GM23338 (cell line): ENCODE measurements around the gene KIF19. TPM values are rescaled to one million over a fixed set of nuclear protein-coding genes. Genes with fewer than 3 reads are reported as not detected.

Experiments used
- ATAC-seq: fragments of 200-7000 bp; cut with Tn5 transposase; 3 replicates; pipeline ENCODE4 v1.9.1; 2020
- DNase-seq: peaks from one replicate; pipeline ENCODE4 v3.0.0-alpha.2; 2015; ENCODE audit warnings: low spot score
- H2AFZ ChIP-seq: fragments of 200-600 bp; sonication (generic); 2 replicates; pipeline ENCODE4 v1.8.0; 2016; ENCODE audit warnings: antibody characterized with exemption, mild to moderate bottlenecking, moderate library complexity
- H3F3A ChIP-seq: fragments of 200-600 bp; sonication (generic); replicated peaks from 2 replicates; pipeline ENCODE4 v1.8.0; 2017; ENCODE audit warnings: antibody characterized with exemption, mixed run types, low read depth
- H3K27ac ChIP-seq: fragments of 200-600 bp; sonication (generic); 2 replicates; pipeline ENCODE4 v1.6.1; 2016; ENCODE audit warnings: low read depth
- H3K27me3 ChIP-seq: fragments of 200-600 bp; sonication (generic); 2 replicates; pipeline ENCODE4 v1.8.0; 2016; ENCODE audit warnings: mild to moderate bottlenecking, mixed run types, moderate library complexity; ENCODE audit not compliant: insufficient read depth
- H3K36me3 ChIP-seq: fragments of 200-600 bp; sonication (generic); 2 replicates; pipeline ENCODE4 v1.8.0; 2016; ENCODE audit warnings: mild to moderate bottlenecking; ENCODE audit not compliant: insufficient read depth
- H3K4me1 ChIP-seq: fragments of 200-600 bp; sonication (generic); 2 replicates; pipeline ENCODE4 v1.8.0; 2016; ENCODE audit warnings: mild to moderate bottlenecking, moderate library complexity; ENCODE audit not compliant: insufficient read depth
- H3K4me2 ChIP-seq: fragments of 200-600 bp; sonication (generic); 2 replicates; pipeline ENCODE4 v1.7.1; 2017; ENCODE audit warnings: mixed run types
- H3K4me3 ChIP-seq: fragments of 200-600 bp; sonication (generic); 2 replicates; pipeline ENCODE4 v1.6.1; 2016; ENCODE audit warnings: mixed run types
- H3K79me2 ChIP-seq: fragments of 200-600 bp; sonication (generic); replicated peaks from 2 replicates; pipeline ENCODE4 v1.8.0; 2017; ENCODE audit warnings: mild to moderate bottlenecking; ENCODE audit not compliant: insufficient read depth
- H3K9me2 ChIP-seq: fragments of 200-600 bp; sonication (generic); 2 replicates; pipeline ENCODE4 v1.8.0; 2017; ENCODE audit not compliant: insufficient read depth
- H4K20me1 ChIP-seq: fragments of 200-600 bp; sonication (generic); replicated peaks from 2 replicates; pipeline ENCODE4 v1.8.0; 2017; ENCODE audit warnings: mild to moderate bottlenecking; ENCODE audit not compliant: insufficient read depth
- H3K27ac Mint-ChIP-seq: 2 replicates; pipeline ENCODE4 v1.8.0; 2020; ENCODE audit warnings: inconsistent platforms, mild to moderate bottlenecking, moderate library complexity, mixed read lengths
- H3K27me3 Mint-ChIP-seq: 3 replicates; pipeline ENCODE4 v1.8.0; 2022; ENCODE audit warnings: low read depth, mild to moderate bottlenecking, moderate library complexity, mixed read lengths, inconsistent platforms; ENCODE audit not compliant: insufficient read depth, poor library complexity
- H3K36me3 Mint-ChIP-seq: 3 replicates; pipeline ENCODE4 v1.8.0; 2021; ENCODE audit warnings: low read depth, mild to moderate bottlenecking, inconsistent platforms, moderate library complexity, mixed read lengths
- H3K4me1 Mint-ChIP-seq: 3 replicates; pipeline ENCODE4 v1.8.0; 2020; ENCODE audit warnings: mild to moderate bottlenecking, inconsistent platforms, mixed read lengths
- H3K4me3 Mint-ChIP-seq: 3 replicates; pipeline ENCODE4 v1.8.0; 2021; ENCODE audit warnings: moderate library complexity, mild to moderate bottlenecking, inconsistent platforms, mixed read lengths
- H3K9me3 Mint-ChIP-seq: 3 replicates; pipeline ENCODE4 v1.8.0; 2020; ENCODE audit warnings: moderate library complexity, mild to moderate bottlenecking, inconsistent platforms, mixed read lengths
- CREB1 ChIP-seq: fragments of 250-450 bp; sonication (Bioruptor Pico); IDR thresholded peaks from 2 replicates; pipeline ENCODE4 v1.5.0; 2020; ENCODE audit warnings: low read depth, mild to moderate bottlenecking, moderate library complexity
- EZH2 ChIP-seq: fragments of 200-600 bp; sonication (generic); IDR thresholded peaks from one replicate; pipeline ENCODE4 v1.8.0; 2017; ENCODE audit warnings: antibody characterized with exemption, mild to moderate bottlenecking, low read depth; ENCODE audit not compliant: unreplicated experiment
- EZH2phosphoT487 ChIP-seq: fragments of 200-600 bp; sonication (generic); IDR thresholded peaks from one replicate; pipeline ENCODE4 v1.8.1; 2018; ENCODE audit warnings: antibody characterized with exemption; ENCODE audit not compliant: unreplicated experiment
- JUNB ChIP-seq: IDR thresholded peaks from one replicate; pipeline ENCODE4 v1.6.1; 2016; ENCODE audit warnings: antibody characterized with exemption; ENCODE audit not compliant: unreplicated experiment
- NANOG ChIP-seq: IDR thresholded peaks from 2 replicates; pipeline ENCODE4 v1.6.1; 2016; ENCODE audit warnings: antibody characterized with exemption, borderline replicate concordance
- POLR2AphosphoS5 ChIP-seq: IDR thresholded peaks from 2 replicates; pipeline ENCODE4 v1.6.1; 2016; ENCODE audit warnings: antibody characterized with exemption, low read depth
- STAT1 ChIP-seq: IDR thresholded peaks from one replicate; pipeline ENCODE4 v1.6.1; 2016; ENCODE audit warnings: antibody characterized with exemption; ENCODE audit not compliant: unreplicated experiment
- ZNF114 ChIP-seq: fragments of 250-450 bp; sonication (Bioruptor Pico); IDR thresholded peaks from 2 replicates; pipeline ENCODE4 v1.5.0; 2020; ENCODE audit warnings: mild to moderate bottlenecking, moderate library complexity
- ZNF331 ChIP-seq: fragments of 250-450 bp; sonication (Bioruptor Pico); IDR thresholded peaks from 2 replicates; pipeline ENCODE4 v1.5.0; 2020; ENCODE audit warnings: low read depth, mild to moderate bottlenecking, moderate library complexity
- polyA plus RNA-seq: library from polyadenylated mRNA; unstranded; fragments of >200 nt; fragmentation: Nextera tagmentation; extraction: Ambion mirVana; gene quantifications from 2 replicates; pipeline ENCODE4 v1.2.1, GENCODE V29; 2016
- total RNA-seq: library from RNA; depleted of rRNA; stranded (reverse); fragments of >200 nt; shearing (Covaris generic); gene quantifications from 2 replicates; pipeline ENCODE4 v1.2.3, GENCODE V29; 2014
- TF ChIP-seq, protein P1 (sequence below), 2 experiments: fragments of 200-600 bp in 1 of 2; sonication (generic) in 1 of 2; conservative IDR thresholded peaks; 2 replicates each; pipeline versions ENCODE4 v1.5.1 to v1.6.1; 2016 to 2017; ENCODE audit warnings: antibody characterized with exemption in 2 of 2, low read depth in 2 of 2, mild to moderate bottlenecking in 2 of 2, moderate library complexity in 1 of 2
- TF ChIP-seq, protein P2 (sequence below): fragments of 250-450 bp; sonication (Bioruptor Pico); IDR thresholded peaks from 2 replicates; pipeline ENCODE4 v1.5.0; 2020; ENCODE audit warnings: mild to moderate bottlenecking, moderate library complexity
- TF ChIP-seq, protein P3 (sequence below): IDR thresholded peaks from one replicate; pipeline ENCODE4 v1.6.1; 2018; ENCODE audit warnings: antibody characterized with exemption; ENCODE audit not compliant: unreplicated experiment
- TF ChIP-seq, protein P4 (sequence below): IDR thresholded peaks from 2 replicates; pipeline ENCODE4 v1.6.1; 2016; ENCODE audit warnings: antibody characterized with exemption

Gene KIF19
- total and polyA plus RNA-seq, 2 experiments from 2014 or later: 0.35 to 0.36 TPM

DNA sequence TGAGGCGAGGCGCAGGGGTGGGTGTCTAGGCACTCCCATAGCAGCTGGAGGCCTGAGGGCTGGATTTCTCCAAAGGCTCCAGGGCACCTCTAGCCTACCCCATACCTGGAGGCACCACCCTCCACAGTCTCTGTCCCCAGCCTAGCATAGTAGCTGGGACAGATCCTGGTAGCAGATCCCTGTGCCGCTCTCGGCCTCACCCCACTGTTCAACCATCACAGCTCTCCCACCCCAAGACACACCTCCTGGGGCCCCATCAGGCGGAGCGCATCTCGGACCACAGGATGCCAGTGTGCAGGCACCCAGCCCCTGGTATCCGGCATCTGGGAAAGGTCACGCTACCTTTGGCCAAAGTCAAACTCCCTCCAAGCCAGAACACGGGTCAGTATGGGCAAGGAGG, 28.5 kb downstream of the KIF19 start:
- no peaks in the 10 kb centered on the region for H3K9me3 Mint-ChIP-seq
- H3K4me1 Mint-ChIP-seq: peaks cover 17% of the 10 kb centered on the region
- H3K4me1 ChIP-seq: peaks cover 4% of the 10 kb centered on the region; the same call in 1 of the 2 replicates
- ATAC-seq (no peak), DNase-seq (no peak)
- H3K9me2 ChIP-seq: no peaks in the 10 kb centered on the region
- no peaks in the 10 kb centered on the region; the same call in 1 of the 2 replicates for H4K20me1 ChIP-seq
- no peaks in the 10 kb centered on the region for H3K36me3 ChIP-seq
- H3K36me3 Mint-ChIP-seq: peaks cover 6% of the 10 kb centered on the region; the same call in 2 of the 3 replicates
- H2AFZ ChIP-seq: no peak overlapping the region
- H3K4me3 Mint-ChIP-seq: no peak overlapping the region
- no peak for TF ChIP-seq STAT1
- TF ChIP-seq, protein P1, sequence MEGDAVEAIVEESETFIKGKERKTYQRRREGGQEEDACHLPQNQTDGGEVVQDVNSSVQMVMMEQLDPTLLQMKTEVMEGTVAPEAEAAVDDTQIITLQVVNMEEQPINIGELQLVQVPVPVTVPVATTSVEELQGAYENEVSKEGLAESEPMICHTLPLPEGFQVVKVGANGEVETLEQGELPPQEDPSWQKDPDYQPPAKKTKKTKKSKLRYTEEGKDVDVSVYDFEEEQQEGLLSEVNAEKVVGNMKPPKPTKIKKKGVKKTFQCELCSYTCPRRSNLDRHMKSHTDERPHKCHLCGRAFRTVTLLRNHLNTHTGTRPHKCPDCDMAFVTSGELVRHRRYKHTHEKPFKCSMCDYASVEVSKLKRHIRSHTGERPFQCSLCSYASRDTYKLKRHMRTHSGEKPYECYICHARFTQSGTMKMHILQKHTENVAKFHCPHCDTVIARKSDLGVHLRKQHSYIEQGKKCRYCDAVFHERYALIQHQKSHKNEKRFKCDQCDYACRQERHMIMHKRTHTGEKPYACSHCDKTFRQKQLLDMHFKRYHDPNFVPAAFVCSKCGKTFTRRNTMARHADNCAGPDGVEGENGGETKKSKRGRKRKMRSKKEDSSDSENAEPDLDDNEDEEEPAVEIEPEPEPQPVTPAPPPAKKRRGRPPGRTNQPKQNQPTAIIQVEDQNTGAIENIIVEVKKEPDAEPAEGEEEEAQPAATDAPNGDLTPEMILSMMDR (conservative IDR thresholded peaks at IDR 0.05; ENCODE audit: low read depth in 2 of 2): no peak
- TF ChIP-seq CREB1 (CRISPR knock-in tag): no peak
- no peak for TF ChIP-seq EZH2
- TF ChIP-seq, protein P2, sequence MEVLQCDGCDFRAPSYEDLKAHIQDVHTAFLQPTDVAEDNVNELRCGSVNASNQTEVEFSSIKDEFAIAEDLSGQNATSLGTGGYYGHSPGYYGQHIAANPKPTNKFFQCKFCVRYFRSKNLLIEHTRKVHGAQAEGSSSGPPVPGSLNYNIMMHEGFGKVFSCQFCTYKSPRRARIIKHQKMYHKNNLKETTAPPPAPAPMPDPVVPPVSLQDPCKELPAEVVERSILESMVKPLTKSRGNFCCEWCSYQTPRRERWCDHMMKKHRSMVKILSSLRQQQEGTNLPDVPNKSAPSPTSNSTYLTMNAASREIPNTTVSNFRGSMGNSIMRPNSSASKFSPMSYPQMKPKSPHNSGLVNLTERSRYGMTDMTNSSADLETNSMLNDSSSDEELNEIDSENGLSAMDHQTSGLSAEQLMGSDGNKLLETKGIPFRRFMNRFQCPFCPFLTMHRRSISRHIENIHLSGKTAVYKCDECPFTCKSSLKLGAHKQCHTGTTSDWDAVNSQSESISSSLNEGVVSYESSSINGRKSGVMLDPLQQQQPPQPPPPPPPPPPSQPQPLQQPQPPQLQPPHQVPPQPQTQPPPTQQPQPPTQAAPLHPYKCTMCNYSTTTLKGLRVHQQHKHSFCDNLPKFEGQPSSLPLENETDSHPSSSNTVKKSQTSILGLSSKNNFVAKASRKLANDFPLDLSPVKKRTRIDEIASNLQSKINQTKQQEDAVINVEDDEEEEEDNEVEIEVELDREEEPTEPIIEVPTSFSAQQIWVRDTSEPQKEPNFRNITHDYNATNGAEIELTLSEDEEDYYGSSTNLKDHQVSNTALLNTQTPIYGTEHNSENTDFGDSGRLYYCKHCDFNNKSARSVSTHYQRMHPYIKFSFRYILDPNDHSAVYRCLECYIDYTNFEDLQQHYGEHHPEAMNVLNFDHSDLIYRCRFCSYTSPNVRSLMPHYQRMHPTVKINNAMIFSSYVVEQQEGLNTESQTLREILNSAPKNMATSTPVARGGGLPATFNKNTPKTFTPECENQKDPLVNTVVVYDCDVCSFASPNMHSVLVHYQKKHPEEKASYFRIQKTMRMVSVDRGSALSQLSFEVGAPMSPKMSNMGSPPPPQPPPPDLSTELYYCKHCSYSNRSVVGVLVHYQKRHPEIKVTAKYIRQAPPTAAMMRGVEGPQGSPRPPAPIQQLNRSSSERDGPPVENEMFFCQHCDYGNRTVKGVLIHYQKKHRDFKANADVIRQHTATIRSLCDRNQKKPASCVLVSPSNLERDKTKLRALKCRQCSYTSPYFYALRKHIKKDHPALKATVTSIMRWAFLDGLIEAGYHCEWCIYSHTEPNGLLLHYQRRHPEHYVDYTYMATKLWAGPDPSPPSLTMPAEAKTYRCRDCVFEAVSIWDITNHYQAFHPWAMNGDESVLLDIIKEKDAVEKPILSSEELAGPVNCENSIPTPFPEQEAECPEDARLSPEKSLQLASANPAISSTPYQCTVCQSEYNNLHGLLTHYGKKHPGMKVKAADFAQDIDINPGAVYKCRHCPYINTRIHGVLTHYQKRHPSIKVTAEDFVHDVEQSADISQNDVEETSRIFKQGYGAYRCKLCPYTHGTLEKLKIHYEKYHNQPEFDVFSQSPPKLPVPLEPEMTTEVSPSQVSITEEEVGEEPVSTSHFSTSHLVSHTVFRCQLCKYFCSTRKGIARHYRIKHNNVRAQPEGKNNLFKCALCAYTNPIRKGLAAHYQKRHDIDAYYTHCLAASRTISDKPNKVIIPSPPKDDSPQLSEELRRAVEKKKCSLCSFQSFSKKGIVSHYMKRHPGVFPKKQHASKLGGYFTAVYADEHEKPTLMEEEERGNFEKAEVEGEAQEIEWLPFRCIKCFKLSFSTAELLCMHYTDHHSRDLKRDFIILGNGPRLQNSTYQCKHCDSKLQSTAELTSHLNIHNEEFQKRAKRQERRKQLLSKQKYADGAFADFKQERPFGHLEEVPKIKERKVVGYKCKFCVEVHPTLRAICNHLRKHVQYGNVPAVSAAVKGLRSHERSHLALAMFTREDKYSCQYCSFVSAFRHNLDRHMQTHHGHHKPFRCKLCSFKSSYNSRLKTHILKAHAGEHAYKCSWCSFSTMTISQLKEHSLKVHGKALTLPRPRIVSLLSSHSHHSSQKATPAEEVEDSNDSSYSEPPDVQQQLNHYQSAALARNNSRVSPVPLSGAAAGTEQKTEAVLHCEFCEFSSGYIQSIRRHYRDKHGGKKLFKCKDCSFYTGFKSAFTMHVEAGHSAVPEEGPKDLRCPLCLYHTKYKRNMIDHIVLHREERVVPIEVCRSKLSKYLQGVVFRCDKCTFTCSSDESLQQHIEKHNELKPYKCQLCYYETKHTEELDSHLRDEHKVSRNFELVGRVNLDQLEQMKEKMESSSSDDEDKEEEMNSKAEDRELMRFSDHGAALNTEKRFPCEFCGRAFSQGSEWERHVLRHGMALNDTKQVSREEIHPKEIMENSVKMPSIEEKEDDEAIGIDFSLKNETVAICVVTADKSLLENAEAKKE (CRISPR knock-in tag): no peak
- TF ChIP-seq POLR2AphosphoS5: no peak
- no peak for TF ChIP-seq ZNF331 (CRISPR knock-in tag)
- TF ChIP-seq JUNB: no peak
- no peak for TF ChIP-seq EZH2phosphoT487
- TF ChIP-seq NANOG: no peak
- TF ChIP-seq, protein P3, sequence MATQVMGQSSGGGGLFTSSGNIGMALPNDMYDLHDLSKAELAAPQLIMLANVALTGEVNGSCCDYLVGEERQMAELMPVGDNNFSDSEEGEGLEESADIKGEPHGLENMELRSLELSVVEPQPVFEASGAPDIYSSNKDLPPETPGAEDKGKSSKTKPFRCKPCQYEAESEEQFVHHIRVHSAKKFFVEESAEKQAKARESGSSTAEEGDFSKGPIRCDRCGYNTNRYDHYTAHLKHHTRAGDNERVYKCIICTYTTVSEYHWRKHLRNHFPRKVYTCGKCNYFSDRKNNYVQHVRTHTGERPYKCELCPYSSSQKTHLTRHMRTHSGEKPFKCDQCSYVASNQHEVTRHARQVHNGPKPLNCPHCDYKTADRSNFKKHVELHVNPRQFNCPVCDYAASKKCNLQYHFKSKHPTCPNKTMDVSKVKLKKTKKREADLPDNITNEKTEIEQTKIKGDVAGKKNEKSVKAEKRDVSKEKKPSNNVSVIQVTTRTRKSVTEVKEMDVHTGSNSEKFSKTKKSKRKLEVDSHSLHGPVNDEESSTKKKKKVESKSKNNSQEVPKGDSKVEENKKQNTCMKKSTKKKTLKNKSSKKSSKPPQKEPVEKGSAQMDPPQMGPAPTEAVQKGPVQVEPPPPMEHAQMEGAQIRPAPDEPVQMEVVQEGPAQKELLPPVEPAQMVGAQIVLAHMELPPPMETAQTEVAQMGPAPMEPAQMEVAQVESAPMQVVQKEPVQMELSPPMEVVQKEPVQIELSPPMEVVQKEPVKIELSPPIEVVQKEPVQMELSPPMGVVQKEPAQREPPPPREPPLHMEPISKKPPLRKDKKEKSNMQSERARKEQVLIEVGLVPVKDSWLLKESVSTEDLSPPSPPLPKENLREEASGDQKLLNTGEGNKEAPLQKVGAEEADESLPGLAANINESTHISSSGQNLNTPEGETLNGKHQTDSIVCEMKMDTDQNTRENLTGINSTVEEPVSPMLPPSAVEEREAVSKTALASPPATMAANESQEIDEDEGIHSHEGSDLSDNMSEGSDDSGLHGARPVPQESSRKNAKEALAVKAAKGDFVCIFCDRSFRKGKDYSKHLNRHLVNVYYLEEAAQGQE: no peak
- TF ChIP-seq, protein P4, sequence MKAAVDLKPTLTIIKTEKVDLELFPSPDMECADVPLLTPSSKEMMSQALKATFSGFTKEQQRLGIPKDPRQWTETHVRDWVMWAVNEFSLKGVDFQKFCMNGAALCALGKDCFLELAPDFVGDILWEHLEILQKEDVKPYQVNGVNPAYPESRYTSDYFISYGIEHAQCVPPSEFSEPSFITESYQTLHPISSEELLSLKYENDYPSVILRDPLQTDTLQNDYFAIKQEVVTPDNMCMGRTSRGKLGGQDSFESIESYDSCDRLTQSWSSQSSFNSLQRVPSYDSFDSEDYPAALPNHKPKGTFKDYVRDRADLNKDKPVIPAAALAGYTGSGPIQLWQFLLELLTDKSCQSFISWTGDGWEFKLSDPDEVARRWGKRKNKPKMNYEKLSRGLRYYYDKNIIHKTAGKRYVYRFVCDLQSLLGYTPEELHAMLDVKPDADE: no peak
- no peak for TF ChIP-seq ZNF114 (CRISPR knock-in tag)
- H3K27ac ChIP-seq: no peak overlapping the region
- H3K4me3 ChIP-seq: no peak overlapping the region
- no peak overlapping the region for H3K27ac Mint-ChIP-seq
- no peak overlapping the region for H3K4me2 ChIP-seq
- peaks cover 76% of the 10 kb centered on the region for H3K27me3 ChIP-seq
- no peaks in the 10 kb centered on the region for H3F3A ChIP-seq
- H3K27me3 Mint-ChIP-seq: peaks cover 61% of the 10 kb centered on the region
- no peaks in the 10 kb centered on the region for H3K79me2 ChIP-seq
